Measurements from ENCODE around the gene SIRT5.

GRCh38 chr6:13648850-13649249, 74.4 kb downstream of the SIRT5 start:
- no peak for TF ChIP-seq ZNF274 (IDR thresholded peaks at IDR 0.05; ENCODE audit: low read depth, low read length)
- TF ChIP-seq YY1 (IDR thresholded peaks at IDR 0.05; ENCODE audit: insufficient read depth, insufficient read length) = no peak
- TF ChIP-seq SUZ12 (IDR thresholded peaks at IDR 0.05; ENCODE audit: extremely low read depth, insufficient read depth, insufficient read length) = no peak
